Vagina (tissue), 2 donors: ENCODE measurements around the gene LRMDA. TPM values are rescaled to one million over a fixed set of nuclear protein-coding genes. Genes with fewer than 3 reads are reported as not detected.

Experiments
- DNase-seq, 2 donors: peaks; one replicate each; pipeline ENCODE4 v3.0.0-alpha.2; 2017; ENCODE audit errors: extremely low spot score in 2 of 2
- H3K27ac ChIP-seq: fragments of 200-600 bp; sonication (generic); one replicate; pipeline ENCODE4 v1.5.1; 2019
- H3K27me3 ChIP-seq: fragments of 200-600 bp; sonication (generic); one replicate; pipeline ENCODE4 v1.5.1; 2019
- H3K36me3 ChIP-seq, 2 donors: fragments of 200-600 bp; sonication (generic); one replicate each; pipeline ENCODE4 v1.5.1; 2017 to 2019
- H3K4me1 ChIP-seq: fragments of 200-600 bp; sonication (generic); one replicate; pipeline ENCODE4 v1.5.1; 2019
- H3K4me3 ChIP-seq, 2 donors: fragments of 200-600 bp; sonication (generic); 1 replicate in 1 of 2; 2 replicates in 1 of 2; pipeline ENCODE4 v1.5.1; 2016 to 2019
- H3K9me3 ChIP-seq: fragments of 200-600 bp; sonication (generic); one replicate; pipeline ENCODE4 v1.5.1; 2019
- POLR2A ChIP-seq, 2 donors: fragments of 450-650 bp; IDR thresholded peaks; one replicate each; pipeline ENCODE4 v1.6.1; 2017; ENCODE audit warnings: antibody characterized with exemption in 2 of 2, mild to moderate bottlenecking in 2 of 2, moderate library complexity in 2 of 2
- POLR2AphosphoS5 ChIP-seq, 2 donors: sonication (generic); formaldehyde crosslinking; IDR thresholded peaks; one replicate each; pipeline ENCODE4 v1.9.0; 2017; ENCODE audit warnings: antibody characterized with exemption in 2 of 2, mild to moderate bottlenecking in 2 of 2, low read depth in 1 of 2; ENCODE audit not compliant: insufficient read depth in 1 of 2
- intact Hi-C: fragments of 100-400 bp; cut with DNase I; formaldehyde crosslinking; loops from one replicate; pipeline ENCODE4 v1.15.1; 2023
- total RNA-seq: library from RNA; depleted of rRNA; stranded (reverse); fragments of >200 nt; gene quantifications from one replicate; pipeline ENCODE4 v1.2.3, GENCODE V29; 2016
- TF ChIP-seq, protein P1 (sequence below), 3 experiments: fragments of 450-650 bp in 2 of 3; fragments of 200-600 bp in 1 of 3; sonication (generic) in 1 of 3; IDR thresholded peaks; one replicate each; pipeline ENCODE4 v1.5.1; 2017 to 2019; ENCODE audit warnings: antibody characterized with exemption in 3 of 3, mild to moderate bottlenecking in 2 of 3, moderate library complexity in 2 of 3

Gene LRMDA
- total RNA-seq, 1 donor from 2014 or later, result 22.6 TPM

DNA sequence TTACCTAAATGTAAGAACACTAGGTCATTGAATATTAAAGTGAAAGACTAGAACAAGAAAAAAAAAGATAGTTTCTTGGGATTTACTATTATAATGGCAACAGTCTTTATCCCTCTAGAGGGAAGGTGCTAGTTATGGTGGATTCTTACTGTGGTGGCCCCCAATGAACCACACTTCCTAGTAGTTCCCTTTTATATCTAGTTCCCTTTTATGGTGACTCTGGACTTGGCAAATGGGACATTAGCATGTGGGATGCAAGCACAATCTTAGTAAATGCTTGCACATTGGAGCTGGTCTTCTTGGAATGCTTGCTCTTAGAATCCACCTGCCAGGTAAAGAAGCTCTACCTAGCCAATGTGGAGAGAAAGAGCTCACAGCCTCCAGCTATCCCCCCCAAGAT lies 430.2 kb downstream of the LRMDA start:
- DNase-seq, result no peak
- intact Hi-C loops, result no loop called here

DNA sequence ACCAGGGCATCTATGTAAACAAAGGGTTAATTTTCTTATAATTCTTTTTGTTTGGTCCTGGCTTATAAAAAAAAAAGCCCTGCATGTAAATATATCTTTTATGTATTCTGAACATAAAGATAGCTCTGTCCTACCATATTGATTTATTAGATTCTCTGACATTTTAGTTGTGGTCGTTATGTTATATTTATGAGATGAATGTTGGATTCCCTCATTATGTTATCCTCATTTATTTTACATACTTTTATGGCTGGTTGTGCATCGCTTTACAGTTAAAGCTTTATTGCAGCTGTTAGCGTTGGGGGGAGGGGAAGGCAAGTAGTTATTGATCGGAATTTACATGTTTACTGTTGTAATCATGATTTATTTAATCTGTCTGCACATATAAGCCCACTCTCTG lies 431.5 kb downstream of the LRMDA start:
- no peaks in the 10 kb centered on the region for H3K9me3 ChIP-seq
- H3K4me1 ChIP-seq, result no peaks in the 10 kb centered on the region
- no peaks in the 10 kb centered on the region for H3K36me3 ChIP-seq
- no peaks in the 10 kb centered on the region for H3K27me3 ChIP-seq
- intact Hi-C loops, result no loop called here
- TF ChIP-seq POLR2A (IDR thresholded peaks at IDR 0.05), result no peak
- no peak for TF ChIP-seq POLR2AphosphoS5 (IDR thresholded peaks at IDR 0.05; ENCODE audit: insufficient read depth in 1 of 2, low read depth in 1 of 2)
- TF ChIP-seq, protein P1, sequence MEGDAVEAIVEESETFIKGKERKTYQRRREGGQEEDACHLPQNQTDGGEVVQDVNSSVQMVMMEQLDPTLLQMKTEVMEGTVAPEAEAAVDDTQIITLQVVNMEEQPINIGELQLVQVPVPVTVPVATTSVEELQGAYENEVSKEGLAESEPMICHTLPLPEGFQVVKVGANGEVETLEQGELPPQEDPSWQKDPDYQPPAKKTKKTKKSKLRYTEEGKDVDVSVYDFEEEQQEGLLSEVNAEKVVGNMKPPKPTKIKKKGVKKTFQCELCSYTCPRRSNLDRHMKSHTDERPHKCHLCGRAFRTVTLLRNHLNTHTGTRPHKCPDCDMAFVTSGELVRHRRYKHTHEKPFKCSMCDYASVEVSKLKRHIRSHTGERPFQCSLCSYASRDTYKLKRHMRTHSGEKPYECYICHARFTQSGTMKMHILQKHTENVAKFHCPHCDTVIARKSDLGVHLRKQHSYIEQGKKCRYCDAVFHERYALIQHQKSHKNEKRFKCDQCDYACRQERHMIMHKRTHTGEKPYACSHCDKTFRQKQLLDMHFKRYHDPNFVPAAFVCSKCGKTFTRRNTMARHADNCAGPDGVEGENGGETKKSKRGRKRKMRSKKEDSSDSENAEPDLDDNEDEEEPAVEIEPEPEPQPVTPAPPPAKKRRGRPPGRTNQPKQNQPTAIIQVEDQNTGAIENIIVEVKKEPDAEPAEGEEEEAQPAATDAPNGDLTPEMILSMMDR (IDR thresholded peaks at IDR 0.05), result no peak
- no peak overlapping the region for H3K4me3 ChIP-seq
- no peak overlapping the region for H3K27ac ChIP-seq
- no peak for DNase-seq

More for the DNA sequence above, 430.2 kb downstream of the LRMDA start:
- Histone ChIP-seq H3K4me1 (no peaks in the 10 kb centered on the region), H3K4me3 (no peak overlapping the region), H3K36me3 (no peaks in the 10 kb centered on the region), H3K9me3 (no peaks in the 10 kb centered on the region), H3K27me3 (no peaks in the 10 kb centered on the region), H3K27ac (no peak overlapping the region)
- no peak for TF ChIP-seq POLR2A (IDR thresholded peaks at IDR 0.05)
- TF ChIP-seq POLR2AphosphoS5 (IDR thresholded peaks at IDR 0.05; ENCODE audit: insufficient read depth in 1 of 2, low read depth in 1 of 2), result no peak
- TF ChIP-seq, protein P1 (IDR thresholded peaks at IDR 0.05), result no peak

DNA sequence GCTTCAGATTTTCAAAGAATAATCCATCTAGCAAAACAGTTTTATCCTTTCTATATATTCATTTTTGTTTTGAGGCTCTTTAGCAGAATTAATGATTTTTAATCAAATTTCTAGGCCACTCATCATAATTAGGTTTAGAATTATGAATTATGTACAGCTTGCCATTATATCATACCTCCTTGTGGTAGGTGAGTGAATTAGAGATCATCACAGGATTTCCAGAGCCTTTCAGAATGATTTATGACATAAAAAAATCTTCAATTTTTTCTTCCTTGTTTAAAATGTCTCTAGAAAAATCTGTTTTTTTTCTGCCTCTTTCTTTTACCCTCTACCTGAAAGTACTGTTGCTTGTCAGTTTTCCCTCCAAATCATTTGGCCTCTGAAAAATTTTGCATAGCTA lies 433.3 kb downstream of the LRMDA start:
- Histone ChIP-seq H3K27ac (no peak overlapping the region), H3K9me3 (no peaks in the 10 kb centered on the region), H3K36me3 (no peaks in the 10 kb centered on the region), H3K4me1 (no peaks in the 10 kb centered on the region), H3K27me3 (no peaks in the 10 kb centered on the region), H3K4me3 (no peak overlapping the region)
- TF ChIP-seq, protein P1 (IDR thresholded peaks at IDR 0.05), result no peak
- no peak for TF ChIP-seq POLR2A (IDR thresholded peaks at IDR 0.05)
- no peak for TF ChIP-seq POLR2AphosphoS5 (IDR thresholded peaks at IDR 0.05; ENCODE audit: insufficient read depth in 1 of 2, low read depth in 1 of 2)
- intact Hi-C loops, result no loop called here
- DNase-seq, result no peak

DNA sequence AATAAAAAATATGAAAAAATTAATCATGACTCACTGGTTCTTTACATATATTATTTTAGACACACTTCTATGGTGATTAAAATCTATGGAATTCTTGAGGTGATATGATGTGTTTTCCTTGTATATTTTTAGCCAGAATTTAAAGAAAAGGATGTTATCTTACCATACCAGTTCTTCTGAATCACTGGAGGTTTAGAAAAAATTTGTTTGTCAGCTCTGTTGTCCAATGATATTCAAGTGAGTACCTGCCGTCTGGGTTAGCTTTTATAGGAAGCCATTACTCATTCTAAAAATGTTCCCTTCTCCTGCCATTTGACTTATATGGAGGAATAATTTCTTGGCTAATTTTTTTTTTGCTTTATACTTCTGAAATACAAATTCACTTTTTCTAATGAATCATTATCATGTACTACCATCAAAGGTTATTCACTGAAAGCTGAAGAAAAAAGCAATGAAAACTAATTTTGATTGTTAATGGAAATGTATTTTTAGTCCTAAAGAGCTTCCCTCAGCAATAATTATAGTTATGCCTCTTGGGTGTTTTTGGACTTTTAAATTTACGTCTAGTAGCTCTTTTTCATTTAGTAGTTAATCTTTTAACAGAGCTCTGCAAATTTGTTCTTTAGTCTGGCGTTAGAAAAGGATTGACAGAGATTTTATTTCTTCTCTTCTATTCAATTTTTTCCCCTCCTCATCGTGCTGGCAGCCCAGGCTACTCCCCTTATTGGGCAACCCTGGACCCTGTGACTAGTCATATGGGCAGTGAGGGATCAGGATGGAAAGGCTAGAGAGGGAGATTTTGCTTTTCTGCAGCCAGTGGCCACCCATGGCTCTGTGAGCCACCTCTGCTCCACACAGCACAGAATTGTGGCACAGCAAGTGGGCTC lies 434.2 kb downstream of the LRMDA start:
- no peaks in the 10 kb centered on the region for H3K36me3 ChIP-seq
- intact Hi-C loops, result no loop called here
- no peaks in the 10 kb centered on the region for H3K4me1 ChIP-seq
- no peak overlapping the region for H3K27ac ChIP-seq
- no peaks in the 10 kb centered on the region for H3K27me3 ChIP-seq
- no peak overlapping the region for H3K4me3 ChIP-seq
- no peaks in the 10 kb centered on the region for H3K9me3 ChIP-seq
- no peak for TF ChIP-seq POLR2A (IDR thresholded peaks at IDR 0.05)
- TF ChIP-seq, protein P1 (IDR thresholded peaks at IDR 0.05), result no peak
- no peak for TF ChIP-seq POLR2AphosphoS5 (IDR thresholded peaks at IDR 0.05; ENCODE audit: insufficient read depth in 1 of 2, low read depth in 1 of 2)
- DNase-seq, result no peak

DNA sequence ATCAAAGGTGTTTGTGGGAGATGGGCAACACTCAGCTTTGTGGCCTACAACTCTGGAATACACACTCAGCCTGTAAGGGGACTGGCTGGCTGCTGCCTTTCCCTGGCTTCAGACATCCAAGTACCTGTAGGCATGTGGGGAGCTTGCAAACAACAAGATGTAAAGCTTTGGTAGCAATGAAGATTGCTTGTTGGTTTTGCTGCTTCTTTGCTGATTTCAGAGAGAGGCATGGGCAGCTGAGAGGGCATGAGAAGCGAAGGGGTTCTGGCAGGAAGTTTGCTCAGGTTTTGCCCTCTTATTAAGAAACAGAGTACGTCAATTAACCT lies 434.8 kb downstream of the LRMDA start:
- Histone ChIP-seq H3K36me3 (no peaks in the 10 kb centered on the region), H3K4me3 (no peak overlapping the region), H3K4me1 (no peaks in the 10 kb centered on the region), H3K27ac (no peak overlapping the region), H3K27me3 (no peaks in the 10 kb centered on the region), H3K9me3 (no peaks in the 10 kb centered on the region)
- intact Hi-C loops, result no loop called here
- DNase-seq, result no peak
- TF ChIP-seq, protein P1 (IDR thresholded peaks at IDR 0.05), result no peak
- no peak for TF ChIP-seq POLR2A (IDR thresholded peaks at IDR 0.05)
- no peak for TF ChIP-seq POLR2AphosphoS5 (IDR thresholded peaks at IDR 0.05; ENCODE audit: insufficient read depth in 1 of 2, low read depth in 1 of 2)
